Adrenal gland (tissue), 12 donors: ENCODE measurements around the gene MYL9. TPM values are rescaled to one million over a fixed set of nuclear protein-coding genes. Genes with fewer than 3 reads are reported as not detected.

ENCODE experiments used
- DNase-seq, 7 donors: peaks; one replicate each; pipeline ENCODE4 v3.0.0-alpha.2; 2019 to 2020
- H3K27ac ChIP-seq, 5 donors: fragments of 200-600 bp; sonication (generic) in 4 of 5; 1 replicate in 3 of 5; 2 replicates in 2 of 5; pipeline versions ENCODE4 v1.5.1 to v1.8.0; 2016 to 2020; ENCODE audit warnings: mild to moderate bottlenecking in 1 of 5
- H3K27me3 ChIP-seq: fragments of 200-600 bp; 2 replicates; pipeline ENCODE4 v1.8.0; 2021
- H3K36me3 ChIP-seq, 2 donors: fragments of 200-600 bp; replicated peaks in 1 of 2; 1 replicate in 1 of 2; 2 replicates in 1 of 2; pipeline versions ENCODE4 v1.5.1 to v1.8.0; 2018 to 2022
- H3K4me1 ChIP-seq, 2 donors: fragments of 200-600 bp; replicated peaks in 1 of 2; 1 replicate in 1 of 2; 2 replicates in 1 of 2; pipeline versions ENCODE4 v1.5.1 to v1.8.0; 2018 to 2021
- H3K4me3 ChIP-seq, 4 donors: fragments of 200-600 bp; sonication (generic) in 3 of 4; one replicate each; pipeline ENCODE4 v1.5.1; 2016 to 2018
- H3K9me3 ChIP-seq, 3 donors: fragments of 200-600 bp; sonication (generic) in 1 of 3; replicated peaks in 1 of 3; 1 replicate in 2 of 3; 2 replicates in 1 of 3; pipeline versions ENCODE4 v1.5.1 to v1.8.0; 2016 to 2021
- POLR2A ChIP-seq, 2 donors: fragments of 450-650 bp; IDR thresholded peaks; one replicate each; pipeline ENCODE4 v1.6.1; 2017; ENCODE audit warnings: antibody characterized with exemption in 2 of 2, mild to moderate bottlenecking in 2 of 2, moderate library complexity in 1 of 2
- WGBS, 4 donors: extraction: QIAGEN DNeasy Blood & Tissue Kit in 2 of 4; methylation state at CpG; one replicate each; pipeline versions ENCODE4 v1.1.5 to v1.1.7; 2013 to 2017; 5-methylcytosine and 5-hydroxymethylcytosine counted together
- intact Hi-C, 2 donors: fragments of 100-400 bp; cut with DNase I; formaldehyde crosslinking; loops; one replicate each; pipeline versions ENCODE4 v1.14.1 to v1.15.0; 2022 to 2023
- polyA plus RNA-seq, 3 donors: library from polyadenylated mRNA; stranded (reverse); fragments of 200-250 nt in 2 of 3; fragments of 350-450 nt in 1 of 3; fragmentation: Illumina TruSeq in 1 of 3; extraction: RNeasy Lipid Tissue Mini Kit (QIAGEN cat#74804) in 1 of 3; gene quantifications; one replicate each; pipeline ENCODE4 v1.2.3, GENCODE V29; 2013 to 2014
- total RNA-seq, 9 donors: library from RNA; depleted of rRNA in 4 of 9; stranded (reverse); fragments of >200 nt in 4 of 9; fragments of 120-200 nt in 1 of 9; fragmentation: NEBNext Ultra II Directional in 1 of 9; extraction: Animal tissue kit (Norgen Biotek cat#: 25700) in 1 of 9; gene quantifications; one replicate each; pipeline versions ENCODE4 v1.1.0 to v1.2.4, GENCODE V29; 2013 to 2023
- TF ChIP-seq, protein P1 (sequence below), 6 experiments: fragments of 450-650 bp in 4 of 6; fragments of 200-600 bp in 2 of 6; sonication (generic) in 1 of 6; IDR thresholded peaks; 1 replicate in 5 of 6; 2 replicates in 1 of 6; pipeline versions ENCODE4 v1.5.1 to v1.8.0; 2016 to 2021; ENCODE audit warnings: antibody characterized with exemption in 6 of 6, mild to moderate bottlenecking in 2 of 6, moderate library complexity in 1 of 6
- donor health status: healthy with polysubstance abuse.
- donor health status: Bipolar disorder and iron deficiency.
- donor health status: DM: yes; HTN: yes; CAD: no.
- donor health status: DM: no; HTN: no; CAD: no.
- donor health status: DM: no; HTN: no; CAD: no.
- donor health status: DM: yes; HTN: yes; CAD: no.

Gene MYL9
- total and polyA plus RNA-seq, 12 donors, result 241 to 1,967 (median 785) TPM

DNA sequence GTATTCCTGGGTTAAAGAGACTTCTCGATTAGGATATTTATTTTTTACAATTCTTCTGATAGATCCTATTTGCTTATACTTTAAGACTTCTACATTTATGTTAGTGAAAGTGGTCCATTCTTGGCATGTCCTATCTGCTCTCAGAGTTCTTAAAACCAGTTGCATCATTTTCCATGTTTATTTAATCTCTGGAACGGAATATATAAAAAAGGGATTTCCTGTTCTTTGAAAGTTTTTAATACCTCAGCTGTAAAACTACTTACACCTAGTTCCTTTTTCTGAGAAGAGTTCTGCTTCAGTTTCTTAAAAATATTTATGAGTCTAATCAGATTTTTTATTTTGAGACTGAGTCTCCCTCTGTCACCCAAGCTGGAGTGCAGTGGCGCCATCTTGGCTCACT lies 18.0 kb upstream of the MYL9 start:
- intact Hi-C loops, result loop anchor here in 1 of 2 donors (5.0 kb wide), 1 partner anchor 56 kb away; no protein-coding TSS in a partner anchor
- Histone ChIP-seq H3K4me1 (peaks cover 26 to 53% of the 10 kb centered on the region in 2 donors), H3K27me3 (no peaks in the 10 kb centered on the region), H3K27ac (no peak overlapping the region), H3K4me3 (no peak overlapping the region), H3K36me3 (peaks cover 0 to 48% of the 10 kb centered on the region in 2 donors), H3K9me3 (no peaks in the 10 kb centered on the region)
- DNase-seq, result no peak
- WGBS, 4 donors, result 69 to 84% (median 80%) methylated on average over 3 of the region's 3 CpGs
- TF ChIP-seq POLR2A (IDR thresholded peaks at IDR 0.05), result no peak
- TF ChIP-seq, protein P1, sequence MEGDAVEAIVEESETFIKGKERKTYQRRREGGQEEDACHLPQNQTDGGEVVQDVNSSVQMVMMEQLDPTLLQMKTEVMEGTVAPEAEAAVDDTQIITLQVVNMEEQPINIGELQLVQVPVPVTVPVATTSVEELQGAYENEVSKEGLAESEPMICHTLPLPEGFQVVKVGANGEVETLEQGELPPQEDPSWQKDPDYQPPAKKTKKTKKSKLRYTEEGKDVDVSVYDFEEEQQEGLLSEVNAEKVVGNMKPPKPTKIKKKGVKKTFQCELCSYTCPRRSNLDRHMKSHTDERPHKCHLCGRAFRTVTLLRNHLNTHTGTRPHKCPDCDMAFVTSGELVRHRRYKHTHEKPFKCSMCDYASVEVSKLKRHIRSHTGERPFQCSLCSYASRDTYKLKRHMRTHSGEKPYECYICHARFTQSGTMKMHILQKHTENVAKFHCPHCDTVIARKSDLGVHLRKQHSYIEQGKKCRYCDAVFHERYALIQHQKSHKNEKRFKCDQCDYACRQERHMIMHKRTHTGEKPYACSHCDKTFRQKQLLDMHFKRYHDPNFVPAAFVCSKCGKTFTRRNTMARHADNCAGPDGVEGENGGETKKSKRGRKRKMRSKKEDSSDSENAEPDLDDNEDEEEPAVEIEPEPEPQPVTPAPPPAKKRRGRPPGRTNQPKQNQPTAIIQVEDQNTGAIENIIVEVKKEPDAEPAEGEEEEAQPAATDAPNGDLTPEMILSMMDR (IDR thresholded peaks at IDR 0.05), result no peak

DNA sequence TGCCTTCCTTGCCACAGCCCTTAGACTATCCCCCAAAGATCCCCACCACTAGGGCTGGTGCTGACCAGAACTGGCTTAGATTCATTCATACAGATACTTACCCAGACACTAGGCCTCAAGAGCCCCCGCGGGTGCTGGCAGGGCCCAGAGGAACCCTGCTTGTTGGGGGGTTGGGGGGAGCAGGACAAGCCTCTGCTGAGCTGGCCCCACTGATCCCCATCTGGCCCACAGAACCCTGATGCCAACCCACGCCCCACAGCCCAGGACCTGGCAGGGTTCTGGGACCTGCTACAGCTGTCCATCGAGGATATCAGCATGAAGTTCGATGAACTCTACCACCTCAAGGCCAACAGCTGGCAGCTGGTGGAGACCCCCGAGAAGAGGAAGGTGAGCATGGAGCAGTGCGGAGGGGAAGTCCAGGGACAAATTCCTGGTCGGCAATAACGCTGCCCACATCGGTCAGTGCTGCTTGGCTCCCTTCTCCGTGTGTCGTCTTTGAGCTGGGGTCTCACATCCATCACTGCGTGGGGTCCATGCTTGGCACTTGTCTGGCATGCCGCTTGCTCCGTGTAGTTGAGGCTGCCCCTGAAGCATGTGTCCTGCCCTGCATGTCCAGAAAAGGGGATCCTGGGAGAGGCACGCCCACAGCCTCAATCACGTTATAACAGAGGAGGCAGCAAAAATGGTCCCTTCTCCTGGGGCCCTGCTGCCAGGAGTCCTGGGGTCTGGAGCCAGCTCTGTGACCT lies 15.5 kb upstream of the MYL9 start:
- no peak overlapping the region for H3K4me3 ChIP-seq
- H3K4me1 ChIP-seq, result peaks cover 18 to 37% of the 10 kb centered on the region in 2 donors
- no peaks in the 10 kb centered on the region for H3K27me3 ChIP-seq
- intact Hi-C loops, result no loop called here
- DNase-seq, result peak in 1 of 7 donors; percentile 19
- H3K27ac ChIP-seq, result peak overlapping the region; percentile 80 to 94 (median 86)
- H3K36me3 ChIP-seq, result peaks cover 0 to 48% of the 10 kb centered on the region in 2 donors
- no peak for TF ChIP-seq POLR2A (IDR thresholded peaks at IDR 0.05)
- TF ChIP-seq, protein P1 (IDR thresholded peaks at IDR 0.05), result no peak
- 70 to 85% (median 77%) methylated on average over 8 to 17 of the region's 17 CpGs for whole genome bisulfite sequencing, 4 donors
- H3K9me3 ChIP-seq, result no peaks in the 10 kb centered on the region

DNA sequence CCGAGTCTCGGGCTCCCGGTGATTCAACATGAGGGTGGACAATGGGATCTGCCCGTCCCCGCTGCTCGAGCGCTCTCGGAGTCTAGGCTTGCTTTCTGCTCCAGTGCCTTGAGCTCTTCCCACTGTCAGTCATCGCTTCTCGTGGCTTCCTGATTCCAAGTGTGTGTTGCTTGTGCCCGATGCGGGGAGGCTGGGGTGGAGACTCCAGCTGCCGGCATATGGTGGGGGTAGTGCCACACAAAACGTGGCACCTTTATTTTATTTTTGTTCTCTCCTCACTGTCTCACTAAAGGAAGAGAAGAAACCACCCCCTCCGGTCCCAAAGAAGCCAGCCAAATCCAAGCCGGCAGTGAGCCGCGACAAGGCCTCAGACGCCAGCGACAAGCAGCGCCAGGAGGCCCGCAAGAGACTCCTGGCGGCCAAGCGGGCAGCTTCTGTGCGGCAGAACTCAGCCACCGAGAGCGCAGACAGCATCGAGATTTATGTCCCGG lies 14.8 kb upstream of the MYL9 start:
- H3K27me3 ChIP-seq, result no peaks in the 10 kb centered on the region
- H3K4me3 ChIP-seq, result no peak overlapping the region
- intact Hi-C loops, result no loop called here
- WGBS, 4 donors, result 42 to 65% (median 49%) methylated on average over 27 to 29 of the region's 29 CpGs
- no peak for TF ChIP-seq POLR2A (IDR thresholded peaks at IDR 0.05)
- TF ChIP-seq, protein P1 (IDR thresholded peaks at IDR 0.05), result peak in 5 of 6 experiments; percentile 24 to 53 (median 44)
- H3K36me3 ChIP-seq, result peaks cover 0 to 44% of the 10 kb centered on the region in 2 donors
- H3K4me1 ChIP-seq, result peaks cover 15 to 29% of the 10 kb centered on the region in 2 donors
- no peaks in the 10 kb centered on the region for H3K9me3 ChIP-seq
- DNase-seq, result peak in 6 of 7 donors; percentile 61 to 79 (median 76)
- peak overlapping the region; percentile 80 to 94 (median 86) for H3K27ac ChIP-seq

DNA sequence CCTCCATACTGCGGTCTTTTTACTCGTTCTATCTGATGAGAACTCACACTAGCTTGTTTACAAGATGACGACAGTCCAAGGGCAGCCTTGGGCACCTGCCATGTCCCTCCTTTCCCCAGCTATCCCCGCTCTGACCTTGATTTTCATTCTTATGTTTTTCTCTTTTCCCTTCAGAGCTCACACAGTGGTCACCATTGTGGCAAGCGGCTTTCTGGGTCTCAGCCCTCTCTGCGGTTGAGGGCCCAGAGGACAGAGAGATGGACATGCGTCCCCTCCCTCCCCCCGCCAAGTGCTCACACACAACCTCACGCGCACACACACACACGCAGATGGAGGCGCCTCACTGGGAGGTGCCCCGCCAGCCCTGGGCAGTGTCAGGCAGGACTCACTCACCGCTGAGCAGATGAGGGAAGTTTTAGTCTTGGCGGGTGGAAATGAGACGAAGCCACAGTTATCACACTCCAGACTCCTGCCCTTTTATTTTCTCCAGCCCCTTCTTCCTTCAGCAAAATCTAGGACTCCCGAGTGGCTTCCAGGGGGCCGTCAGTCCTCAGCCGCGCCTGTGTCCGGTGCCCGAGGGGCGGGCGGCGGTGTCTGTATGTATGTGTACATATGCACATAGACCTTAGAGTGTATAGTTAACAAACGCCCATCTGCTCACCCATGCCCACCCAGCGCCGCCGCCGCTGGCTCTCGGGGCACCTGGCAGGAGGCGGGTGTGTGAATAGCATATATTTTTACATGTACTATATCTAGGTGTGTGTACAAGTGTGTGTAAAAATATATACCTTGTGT lies 13.8 kb upstream of the MYL9 start:
- Histone ChIP-seq H3K4me1 (peaks cover 15 to 26% of the 10 kb centered on the region in 2 donors), H3K27ac (peak overlapping the region; percentile 80 to 94 (median 86)), H3K4me3 (no peak overlapping the region), H3K36me3 (peaks cover 0 to 44% of the 10 kb centered on the region in 2 donors), H3K9me3 (no peaks in the 10 kb centered on the region), H3K27me3 (no peaks in the 10 kb centered on the region)
- peak in 1 of 2 donors; percentile 77 for TF ChIP-seq POLR2A (IDR thresholded peaks at IDR 0.05)
- TF ChIP-seq, protein P1 (IDR thresholded peaks at IDR 0.05), result no peak
- peak; percentile 83 to 94 (median 90) for DNase-seq
- whole genome bisulfite sequencing, 4 donors, result 64 to 71% (median 68%) methylated on average over 32 of the region's 32 CpGs
- intact Hi-C loops, result no loop called here
